Measurements from ENCODE around the gene BDNF.

The BDNF gene

GRCh38 chr11:27705873-27706820 is 5.9 kb upstream of the BDNF start:
- peak; percentile 31 for DNase-seq (ENCODE audit: low spot score)

- DNase-seq (ENCODE audit: low spot score) = no peak
Measured at GRCh38 chr11:27703481-27703880, 3.2 kb upstream of the BDNF start.

DNA sequence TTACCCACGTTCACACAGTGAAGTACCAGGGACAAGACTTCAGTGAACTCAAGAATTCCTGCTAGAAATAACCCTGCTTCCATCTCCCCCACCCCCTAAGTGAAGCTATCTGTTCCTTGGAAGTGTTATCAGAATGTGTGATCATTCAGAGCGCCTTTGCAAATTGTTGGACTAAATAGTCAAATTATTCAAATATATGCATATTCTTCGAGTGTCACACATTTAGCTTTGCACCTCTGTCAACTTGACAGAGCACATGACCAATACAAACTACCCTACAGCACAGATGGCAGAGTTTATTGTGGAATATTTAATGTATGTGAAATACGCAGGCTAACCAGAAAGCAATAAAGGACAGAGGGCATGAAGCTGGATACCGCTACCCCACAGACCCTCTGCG is 2.6 kb upstream of the BDNF start:
- DNase-seq (ENCODE audit: low spot score) = no peak

DNA sequence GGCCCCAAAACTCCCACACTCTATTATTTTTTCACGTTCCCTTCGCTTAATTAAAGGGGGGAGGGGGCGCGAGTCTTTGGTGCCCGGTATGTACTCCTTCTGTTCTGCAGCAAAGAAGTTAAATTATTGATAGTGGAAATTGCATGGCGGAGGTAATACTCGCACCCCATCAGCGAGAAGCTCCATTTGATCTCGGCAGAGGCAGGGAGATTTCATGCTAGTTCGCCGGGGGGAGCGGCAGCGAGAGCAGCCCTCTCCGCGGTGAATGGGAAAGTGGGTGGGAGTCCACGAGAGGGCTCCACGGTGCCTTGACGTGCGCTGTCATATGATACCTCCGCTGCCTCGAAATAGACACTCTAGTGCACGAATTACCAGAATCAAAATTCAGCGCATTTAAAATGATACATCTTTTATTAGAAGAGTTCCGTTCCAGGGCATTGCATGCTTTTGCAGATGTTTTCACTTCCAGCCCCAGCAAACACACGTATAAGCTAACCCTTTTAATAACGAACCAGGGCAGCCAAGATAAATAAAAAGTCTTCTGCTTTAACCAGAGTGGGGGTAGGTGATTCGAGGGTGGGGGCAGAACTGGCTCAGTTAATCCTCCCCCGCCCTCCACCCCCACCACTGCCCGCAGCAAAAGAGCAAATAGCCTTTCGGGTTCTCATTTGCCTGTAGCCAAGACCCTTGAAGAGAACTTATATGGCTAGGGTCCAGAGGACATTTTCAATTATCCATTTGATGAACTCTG is 1.3 kb upstream of the BDNF start:
- peak; percentile 54 for DNase-seq (ENCODE audit: low spot score)

DNA sequence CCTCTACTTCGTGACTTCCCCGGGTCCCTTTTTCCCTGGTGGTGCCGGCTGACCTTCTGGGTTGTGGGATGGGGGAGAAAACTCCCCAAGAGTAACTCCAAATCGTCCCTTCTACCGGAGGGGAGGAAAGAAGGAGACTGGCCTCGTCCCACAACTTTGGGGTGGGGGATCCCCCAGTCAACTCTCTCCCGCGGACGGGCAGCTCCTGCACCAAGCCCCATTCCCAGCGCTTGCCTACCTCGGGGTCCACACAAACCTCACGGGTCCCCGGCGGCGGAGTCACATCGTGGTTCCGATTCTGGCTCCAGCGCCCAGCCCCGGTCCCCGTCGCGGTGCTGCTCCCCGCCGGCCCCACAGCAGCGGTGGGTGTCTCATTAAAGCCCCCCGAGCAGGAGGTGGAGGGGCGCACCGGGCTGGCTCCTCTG is 317 bp downstream of the BDNF start:
- no peak for DNase-seq (ENCODE audit: low spot score)

DNA sequence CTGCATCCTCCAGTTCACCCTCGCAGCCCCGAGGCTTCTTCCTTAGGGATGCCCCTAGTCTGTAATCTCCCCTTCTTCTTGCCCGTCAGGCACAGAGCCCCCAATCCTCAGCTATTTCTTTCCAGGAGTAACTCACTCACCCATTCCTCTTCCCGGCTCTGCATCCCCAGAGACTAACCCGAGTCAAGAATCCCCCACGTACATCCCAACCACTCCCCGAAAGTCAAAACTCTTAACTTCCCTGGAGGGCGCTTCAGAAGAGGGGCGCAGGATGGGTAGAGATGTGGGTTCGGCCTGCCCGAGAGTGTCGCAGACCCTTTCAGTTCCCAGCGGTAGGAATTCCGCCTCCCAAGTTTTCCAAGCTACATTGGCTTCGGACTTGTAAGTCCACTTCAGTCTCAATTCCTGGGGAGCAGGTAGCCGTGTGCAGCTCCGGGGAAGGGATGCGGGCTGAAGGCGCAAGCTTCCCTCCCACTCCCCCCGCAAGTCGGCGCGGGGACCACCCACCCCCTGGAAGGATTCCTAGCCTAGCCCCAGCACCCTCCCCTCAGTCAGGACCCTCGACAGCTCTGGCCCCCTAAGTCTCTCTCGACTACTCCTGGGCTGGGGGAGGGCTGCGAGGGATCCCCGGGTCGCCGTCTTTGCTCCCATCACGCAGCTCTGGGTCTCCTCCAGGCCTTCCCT is 871 bp downstream of the BDNF start:
- DNase-seq (ENCODE audit: low spot score) = peak; percentile 25

- peak; percentile 80 for DNase-seq (ENCODE audit: low spot score)
Measured at GRCh38 chr11:27698872-27699241, 1.4 kb downstream of the BDNF start.

DNA sequence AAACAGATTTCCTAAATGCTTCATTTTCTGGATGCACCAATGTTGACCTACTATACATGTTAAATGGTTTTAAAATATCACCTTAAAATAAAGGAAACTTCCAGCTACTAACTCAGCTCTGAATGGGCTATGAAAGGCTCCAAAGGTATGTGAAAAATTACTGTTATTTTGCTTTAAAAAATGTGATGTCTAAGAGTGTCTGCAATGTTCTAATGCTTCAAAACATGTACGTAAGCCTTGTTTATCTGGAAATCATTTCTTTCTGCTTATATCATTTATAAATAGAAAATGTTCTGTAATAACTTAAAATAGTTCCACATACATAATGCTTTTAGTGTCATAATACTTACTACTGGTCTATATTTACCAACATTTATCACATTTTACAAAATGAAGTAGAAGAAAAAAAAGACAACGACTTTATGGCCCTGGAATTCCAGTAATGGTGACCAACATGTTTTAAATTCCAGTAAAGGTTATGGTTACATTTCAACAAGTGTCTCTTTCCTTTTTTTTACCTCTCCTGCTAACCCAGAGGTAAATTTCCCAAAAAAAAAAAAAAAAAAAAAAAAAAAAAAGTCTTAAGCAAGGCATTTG is 2.5 kb downstream of the BDNF start:
- no peak for DNase-seq (ENCODE audit: low spot score)

DNA sequence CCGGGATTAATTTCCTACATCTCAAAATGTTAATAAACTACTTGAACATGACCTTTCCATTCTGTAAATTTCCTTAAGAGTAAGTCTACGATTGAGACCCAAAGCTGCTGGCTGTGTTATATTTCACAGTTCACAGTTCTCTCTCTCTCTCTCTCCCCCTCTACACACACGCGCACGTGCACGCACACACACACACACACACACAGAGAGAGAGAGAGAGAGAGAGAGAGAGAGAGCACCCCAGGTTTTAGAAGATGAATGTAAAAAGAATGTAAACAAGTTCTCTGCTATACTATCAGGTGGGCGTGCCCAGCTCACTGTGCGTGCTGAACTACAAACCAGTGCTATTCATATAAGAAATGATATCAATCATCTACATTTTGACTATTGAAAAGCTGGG is 3.3 kb downstream of the BDNF start:
- no peak for DNase-seq (ENCODE audit: low spot score)

DNA sequence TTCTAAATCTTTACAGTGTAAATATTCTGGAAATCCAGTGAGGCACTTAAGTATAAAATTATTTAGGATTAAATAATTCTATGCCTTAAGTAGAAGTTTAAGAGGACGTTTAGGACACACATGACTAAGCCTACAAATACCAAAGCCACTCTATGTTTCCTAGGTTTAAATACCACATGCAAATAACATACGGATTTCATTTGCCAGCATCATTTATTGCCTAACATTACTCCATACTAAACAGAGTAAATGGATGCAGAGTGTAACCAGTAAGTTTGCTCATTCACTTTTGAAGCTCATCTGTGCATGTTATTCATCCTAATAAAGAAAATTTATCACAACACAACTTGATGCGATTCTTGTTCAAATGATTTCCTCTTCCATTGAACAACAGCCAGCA is 4.1 kb downstream of the BDNF start:
- DNase-seq (ENCODE audit: low spot score) = no peak

- peak; percentile 38 for DNase-seq (ENCODE audit: low spot score)
Measured at GRCh38 chr11:27694992-27695391, 5.3 kb downstream of the BDNF start.

DNA sequence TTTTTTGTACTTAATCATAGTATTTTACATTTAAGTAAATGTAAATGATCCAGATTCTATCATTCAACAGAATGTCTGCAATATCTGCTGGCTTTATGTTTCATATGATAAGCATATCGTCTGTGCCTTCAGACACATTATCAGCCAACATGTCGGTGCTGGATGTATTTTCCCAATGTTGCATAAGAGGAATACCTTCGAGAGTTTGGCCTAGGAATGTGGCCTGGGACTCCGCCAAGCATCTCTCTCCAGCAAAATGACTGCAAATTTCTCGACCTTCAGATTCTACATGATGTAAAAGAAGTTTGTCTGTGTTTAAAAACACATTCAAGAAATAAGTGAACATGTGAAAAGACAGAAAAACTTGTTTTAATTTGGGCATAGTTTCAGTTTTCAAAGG is 6.9 kb downstream of the BDNF start:
- DNase-seq (ENCODE audit: low spot score) = no peak

GRCh38 chr11:27692781-27693180 is 7.5 kb downstream of the BDNF start:
- no peak for DNase-seq (ENCODE audit: low spot score)

- DNase-seq (ENCODE audit: low spot score) = no peak
Measured at GRCh38 chr11:27688076-27688475, 12.2 kb downstream of the BDNF start.

DNA sequence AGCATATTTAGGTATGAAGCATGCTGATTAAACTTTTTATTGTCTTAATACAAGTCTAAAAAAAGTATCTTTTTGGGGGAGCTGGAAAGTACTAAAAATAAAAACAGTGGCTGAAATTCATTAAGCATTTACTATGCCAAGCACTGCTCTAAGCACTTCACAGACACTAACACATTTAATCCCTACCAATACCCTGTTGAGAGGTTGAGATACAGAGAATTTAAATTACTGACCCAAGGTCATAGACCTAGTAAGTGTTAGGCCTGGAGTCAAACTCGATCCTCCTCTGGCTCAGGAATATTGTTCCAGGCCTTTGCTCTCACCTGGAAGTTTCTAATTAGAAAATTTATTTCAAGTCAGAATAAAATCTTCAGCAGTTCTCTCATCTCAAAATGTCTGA is 18.6 kb downstream of the BDNF start:
- DNase-seq (ENCODE audit: low spot score) = no peak

- DNase-seq (ENCODE audit: low spot score) = no peak
Measured at GRCh38 chr11:27679136-27680015, 20.9 kb downstream of the BDNF start.

DNA sequence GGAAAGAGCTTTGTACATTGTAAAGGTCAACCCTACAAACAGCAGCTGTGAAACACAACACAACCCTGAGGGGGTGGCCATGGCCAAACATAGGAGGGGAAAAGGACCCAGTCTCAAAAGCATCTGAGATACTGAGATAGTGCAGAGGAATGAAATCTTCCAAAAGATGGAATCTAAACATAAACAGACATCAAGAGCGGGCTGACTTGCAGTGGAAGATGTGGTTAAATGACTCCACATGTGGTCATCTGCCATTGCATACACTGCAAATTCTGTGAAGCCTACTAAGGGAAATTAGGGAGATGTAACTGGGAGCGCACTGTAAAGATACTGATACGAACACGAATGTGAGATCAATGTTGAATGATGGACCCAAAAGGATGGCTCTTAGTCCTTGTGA is 22.0 kb downstream of the BDNF start:
- DNase-seq (ENCODE audit: low spot score) = no peak

- DNase-seq (ENCODE audit: low spot score) = no peak
Measured at GRCh38 chr11:27677108-27677507, 23.1 kb downstream of the BDNF start.

DNA sequence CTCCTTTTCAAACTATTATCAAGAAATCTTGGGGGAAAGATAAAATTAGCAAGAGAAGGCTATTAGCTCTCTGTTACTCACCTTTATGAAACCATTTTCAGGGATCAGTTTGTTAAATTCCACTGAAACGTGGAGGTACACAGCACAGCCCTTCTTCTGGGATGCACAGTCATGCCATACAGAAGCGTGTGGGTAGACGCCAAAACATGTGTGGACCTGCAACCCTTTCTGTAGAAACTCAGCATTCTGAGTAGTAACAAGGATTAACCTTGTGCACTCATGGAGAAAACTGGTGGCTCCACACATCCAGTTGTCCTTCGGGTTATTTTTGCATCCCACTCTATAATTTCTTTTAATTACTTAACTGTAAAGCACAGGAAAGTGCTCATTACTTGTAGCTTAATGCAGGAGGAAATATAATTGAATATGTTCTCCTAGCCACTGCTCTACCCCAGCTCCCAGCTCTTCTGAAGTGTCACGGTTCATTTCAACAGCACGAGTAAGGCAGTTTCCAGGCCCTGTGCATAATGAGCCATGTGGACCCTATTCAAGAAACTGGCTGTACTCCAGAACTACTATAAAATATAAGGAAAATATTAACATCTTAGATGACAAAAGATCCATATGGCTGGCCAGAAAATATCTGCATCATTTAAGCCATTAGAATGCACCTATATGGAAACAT is 26.1 kb downstream of the BDNF start:
- no peak for DNase-seq (ENCODE audit: low spot score)

DNA sequence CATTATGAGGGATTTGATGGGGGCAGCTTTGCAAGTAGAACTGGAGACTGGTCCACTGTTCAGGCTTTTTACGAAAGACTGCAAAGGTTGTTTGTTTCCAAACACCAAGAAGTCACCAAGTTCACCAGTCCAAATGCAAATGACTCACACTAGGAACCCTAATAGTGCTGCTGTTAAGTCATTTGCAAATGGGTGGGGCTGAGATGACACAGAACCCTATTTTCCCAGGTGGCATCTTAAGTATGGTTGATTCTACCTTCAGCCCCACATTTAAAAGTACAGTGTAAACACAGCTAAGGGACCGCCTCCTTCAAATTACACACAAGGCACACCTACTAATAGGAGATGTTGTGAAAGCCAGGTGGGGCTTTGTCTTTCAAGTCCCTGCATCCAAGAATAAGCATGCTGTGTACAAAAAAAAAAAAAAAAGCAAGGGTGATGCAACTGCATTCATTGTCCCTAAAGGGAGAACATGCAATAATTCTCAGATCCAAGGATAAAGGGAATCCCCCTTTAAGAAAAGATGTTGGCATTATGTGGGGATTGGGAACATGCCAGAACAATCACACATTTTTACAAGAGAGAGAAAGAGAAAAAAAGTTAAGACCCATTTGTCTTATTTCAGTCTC is 27.3 kb downstream of the BDNF start:
- peak; percentile 3 for DNase-seq (ENCODE audit: low spot score)
